NCI-H2227 (cell line): ENCODE data around the gene NBPF1.
"Not testable (repeated sequence)": the region's sequence is repeated elsewhere in the genome, so short reads cannot be mapped to it uniquely, and the experiment has no call there.

Experiments
- DNase-seq: peaks from one replicate; lab custom pipeline; 2025; ENCODE audit not compliant: unreplicated experiment; lab: John Stamatoyannopoulos, UW

NBPF1 gene

DNA sequence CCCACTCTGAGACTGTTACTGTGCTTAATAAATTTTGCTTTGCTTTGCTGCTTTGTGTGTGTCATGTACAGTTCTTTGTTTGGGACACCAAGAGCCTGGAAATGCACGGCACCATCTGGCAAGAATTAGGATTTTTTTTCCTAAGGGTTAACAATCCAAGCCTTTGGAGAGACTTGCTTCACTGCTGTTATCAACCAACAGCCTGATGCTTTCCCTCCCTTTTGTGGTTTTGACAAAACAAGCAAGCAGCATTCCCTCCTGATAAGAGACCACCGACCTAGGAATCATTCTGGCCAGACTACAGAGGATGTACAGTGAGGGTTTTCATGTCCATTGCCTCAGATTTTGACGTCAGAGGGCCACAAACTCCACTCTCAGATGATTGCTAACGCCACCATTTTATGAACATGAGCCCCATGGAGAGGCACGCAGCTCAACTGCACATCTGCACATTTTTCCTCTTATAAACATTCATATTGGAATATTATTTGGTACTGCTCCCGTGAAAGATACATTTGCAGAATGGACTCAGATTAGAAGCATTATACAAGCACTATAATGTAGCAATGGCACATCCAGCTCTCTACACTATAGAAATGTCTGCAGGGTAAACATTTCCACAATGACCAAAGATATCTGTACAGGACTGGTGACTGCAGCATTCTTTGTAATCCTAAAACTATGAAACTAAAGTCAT, 94.0 kb downstream of the NBPF1 start:
- not testable (repeated sequence) for DNase-seq

DNA sequence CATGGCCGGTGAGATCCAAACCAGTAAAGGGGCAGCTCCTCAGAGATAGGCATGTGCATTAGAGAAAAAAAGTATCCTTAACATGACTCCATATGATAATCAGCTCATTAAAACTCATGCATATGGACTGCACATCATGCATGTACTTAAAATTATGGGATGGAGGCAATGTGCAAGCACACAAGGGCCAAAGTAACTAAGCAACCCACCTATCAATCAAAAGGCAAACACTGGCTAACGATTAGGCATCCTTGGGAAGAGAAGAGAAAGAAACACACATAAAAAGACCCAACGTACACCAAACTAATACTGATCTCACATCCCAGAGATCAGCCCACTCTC, 94.5 kb downstream of the NBPF1 start:
- not testable (repeated sequence) for DNase-seq

DNA sequence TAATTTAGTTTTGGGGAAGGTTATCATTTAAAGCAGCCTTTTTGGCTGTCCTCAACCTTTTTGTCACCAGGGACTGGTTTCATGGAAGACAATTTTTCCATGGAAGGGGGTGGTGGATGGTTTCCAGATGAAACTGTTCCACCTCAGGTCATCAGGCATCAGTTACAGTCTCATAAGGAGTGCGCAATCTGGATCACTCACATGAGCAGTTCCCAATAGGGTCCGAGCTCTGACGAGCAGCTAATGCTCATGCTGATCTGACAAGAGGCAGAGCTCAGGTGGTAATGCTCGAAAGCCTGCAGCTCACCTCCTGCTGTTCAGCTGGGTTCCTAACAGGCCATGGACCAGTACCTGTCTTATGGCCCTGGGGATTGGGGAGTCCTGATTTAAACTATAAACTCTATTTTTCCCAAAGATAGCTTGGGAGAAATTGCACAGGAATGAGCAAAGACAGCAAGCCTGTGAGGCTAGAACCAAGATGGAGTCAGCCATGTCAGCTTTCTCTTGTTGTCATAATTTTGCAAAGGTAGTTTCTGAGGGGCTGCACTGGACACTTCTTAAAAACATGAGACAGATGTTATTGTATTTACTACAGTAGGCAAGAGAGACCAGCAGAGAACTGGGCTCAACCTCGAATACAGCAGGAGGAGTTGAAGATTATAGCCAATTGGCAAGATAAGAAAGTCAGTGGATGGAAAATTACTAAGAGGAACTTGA, 96.5 kb downstream of the NBPF1 start:
- not testable (repeated sequence) for DNase-seq

DNA sequence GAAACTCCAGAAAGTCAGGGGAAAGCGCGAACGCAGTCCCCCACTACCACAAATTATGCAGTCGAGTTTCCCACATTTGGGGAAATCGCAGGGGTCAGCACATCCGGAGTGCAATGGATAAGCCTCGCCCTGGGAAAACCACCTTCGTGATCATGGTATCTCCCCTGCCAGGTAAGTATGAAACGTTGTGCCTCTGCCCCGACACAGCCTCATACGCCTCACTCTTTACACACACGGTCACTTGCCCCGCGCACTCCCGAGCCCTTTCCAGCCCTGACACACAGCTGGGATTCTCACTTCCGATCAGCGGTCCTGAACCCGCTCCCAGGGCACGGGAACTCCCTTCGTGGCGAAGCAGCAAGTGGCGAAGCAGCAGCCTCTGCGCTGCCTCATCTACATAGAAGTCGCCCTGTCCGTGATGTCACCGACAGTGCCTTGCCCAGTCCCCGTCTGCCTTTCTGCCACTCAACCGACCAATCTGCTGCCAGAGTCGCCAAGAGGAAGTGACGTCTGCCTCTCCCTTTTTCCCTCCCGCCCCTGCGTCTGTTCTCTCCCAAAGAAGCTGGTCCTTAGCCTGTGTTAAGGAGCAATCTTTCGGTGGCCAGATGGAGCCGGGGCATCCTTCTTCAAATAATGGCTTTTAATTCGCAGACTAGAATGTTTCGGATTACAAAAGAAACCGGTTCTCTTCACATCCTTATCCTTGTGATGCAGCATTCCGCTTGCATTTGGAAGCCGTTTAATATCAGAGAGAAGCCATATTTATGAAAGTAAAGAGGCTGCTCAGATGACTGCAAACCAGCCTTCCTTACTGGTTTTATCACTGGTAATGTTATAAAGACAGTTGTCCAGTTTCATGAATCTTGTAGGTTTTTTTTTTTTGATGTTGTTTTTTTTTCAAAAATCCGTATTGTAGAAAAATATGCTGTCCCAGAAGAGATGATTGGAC, 99.0 kb downstream of the NBPF1 start, which contains the start of gene RNU1-1:
Gene RNU1-1 (minus strand): TSS at position 179 of the 949 bp plus-strand sequence.
- peak; percentile 79 for DNase-seq

DNA sequence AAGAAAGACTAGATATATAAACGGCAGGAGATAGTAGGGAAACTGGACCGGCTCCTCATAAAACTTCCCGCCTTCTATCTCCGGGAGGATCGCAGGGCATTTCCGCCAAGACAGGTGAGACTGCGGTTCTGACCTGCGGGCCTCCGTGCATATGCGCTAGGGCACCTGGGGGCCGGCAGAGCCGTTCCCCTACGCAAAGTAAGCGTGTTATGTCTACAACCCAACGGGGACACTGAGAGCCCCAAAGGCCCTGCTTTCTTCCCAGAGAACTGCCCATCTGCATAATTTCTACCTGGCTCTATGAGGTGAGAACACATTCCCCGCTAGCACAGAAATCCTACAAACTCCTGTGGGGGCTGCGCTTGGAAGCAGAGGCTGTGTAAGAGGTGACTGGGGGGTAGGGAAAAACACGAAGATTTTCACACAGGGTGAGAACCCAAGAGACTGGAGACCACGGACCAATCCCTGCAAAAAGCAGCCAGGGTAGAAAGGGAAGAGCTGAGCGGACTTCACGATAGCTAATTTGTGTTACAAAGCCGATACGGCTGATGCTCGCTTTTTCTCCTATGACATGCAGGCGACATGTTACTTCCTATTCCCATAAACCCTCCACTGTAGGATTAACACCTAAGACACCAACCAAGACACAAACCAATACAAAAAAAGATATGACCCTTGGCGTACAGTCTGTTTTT, 99.8 kb downstream of the NBPF1 start:
- DNase-seq = peak; percentile 87

DNA sequence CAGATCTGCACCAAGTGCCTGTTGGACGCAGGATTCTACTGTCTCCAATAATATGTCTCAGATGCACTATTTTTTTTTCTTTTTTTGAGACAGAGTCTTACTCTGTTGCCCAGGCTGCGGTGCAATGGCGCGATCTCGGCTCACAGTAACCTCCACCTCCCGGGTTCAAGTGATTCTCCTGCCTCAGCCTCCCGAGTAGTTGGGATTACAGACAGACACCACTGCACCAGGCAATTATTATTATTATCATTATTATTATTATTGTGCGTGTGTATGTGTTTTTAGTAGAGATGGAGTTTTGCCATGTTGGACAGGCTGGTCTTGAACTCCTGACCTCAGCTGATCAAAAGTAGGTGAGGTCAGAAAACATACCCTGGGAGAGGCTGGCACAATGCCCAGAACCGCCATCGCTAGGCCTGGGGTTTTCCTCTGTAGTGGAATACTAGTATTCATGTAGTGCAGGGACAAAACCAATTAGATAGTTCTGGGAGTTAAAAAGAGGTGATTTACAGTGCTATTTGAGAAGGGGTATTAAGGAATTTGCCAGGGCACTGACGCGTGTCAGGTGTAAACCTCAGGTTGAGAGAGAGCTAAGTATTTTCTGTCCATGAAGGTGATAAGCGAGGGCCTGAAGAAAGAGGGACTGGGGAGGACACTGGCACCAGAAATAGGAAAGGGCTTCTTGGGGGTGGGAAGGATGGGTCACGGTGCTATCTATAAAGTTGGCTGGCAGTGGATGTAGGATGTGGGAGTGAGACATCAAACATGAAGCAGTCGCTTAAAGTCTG, 100.5 kb downstream of the NBPF1 start:
- DNase-seq = not testable (repeated sequence)
